GM23338 (cell line): ENCODE data around the gene MED20. TPM values are rescaled to one million over a fixed set of nuclear protein-coding genes. Genes with fewer than 3 reads are reported as not detected.

Experiments used
- ATAC-seq: fragments of 200-7000 bp; cut with Tn5 transposase; 3 replicates; pipeline ENCODE4 v1.9.1; 2020
- DNase-seq: peaks from one replicate; pipeline ENCODE4 v3.0.0-alpha.2; 2015; ENCODE audit warnings: low spot score
- H2AFZ ChIP-seq: fragments of 200-600 bp; sonication (generic); 2 replicates; pipeline ENCODE4 v1.8.0; 2016; ENCODE audit warnings: antibody characterized with exemption, mild to moderate bottlenecking, moderate library complexity
- H3F3A ChIP-seq: fragments of 200-600 bp; sonication (generic); replicated peaks from 2 replicates; pipeline ENCODE4 v1.8.0; 2017; ENCODE audit warnings: antibody characterized with exemption, mixed run types, low read depth
- H3K27ac ChIP-seq: fragments of 200-600 bp; sonication (generic); 2 replicates; pipeline ENCODE4 v1.6.1; 2016; ENCODE audit warnings: low read depth
- H3K27me3 ChIP-seq: fragments of 200-600 bp; sonication (generic); 2 replicates; pipeline ENCODE4 v1.8.0; 2016; ENCODE audit warnings: mild to moderate bottlenecking, mixed run types, moderate library complexity; ENCODE audit not compliant: insufficient read depth
- H3K36me3 ChIP-seq: fragments of 200-600 bp; sonication (generic); 2 replicates; pipeline ENCODE4 v1.8.0; 2016; ENCODE audit warnings: mild to moderate bottlenecking; ENCODE audit not compliant: insufficient read depth
- H3K4me1 ChIP-seq: fragments of 200-600 bp; sonication (generic); 2 replicates; pipeline ENCODE4 v1.8.0; 2016; ENCODE audit warnings: mild to moderate bottlenecking, moderate library complexity; ENCODE audit not compliant: insufficient read depth
- H3K4me2 ChIP-seq: fragments of 200-600 bp; sonication (generic); 2 replicates; pipeline ENCODE4 v1.7.1; 2017; ENCODE audit warnings: mixed run types
- H3K4me3 ChIP-seq: fragments of 200-600 bp; sonication (generic); 2 replicates; pipeline ENCODE4 v1.6.1; 2016; ENCODE audit warnings: mixed run types
- H3K79me2 ChIP-seq: fragments of 200-600 bp; sonication (generic); replicated peaks from 2 replicates; pipeline ENCODE4 v1.8.0; 2017; ENCODE audit warnings: mild to moderate bottlenecking; ENCODE audit not compliant: insufficient read depth
- H3K9me2 ChIP-seq: fragments of 200-600 bp; sonication (generic); 2 replicates; pipeline ENCODE4 v1.8.0; 2017; ENCODE audit not compliant: insufficient read depth
- H4K20me1 ChIP-seq: fragments of 200-600 bp; sonication (generic); replicated peaks from 2 replicates; pipeline ENCODE4 v1.8.0; 2017; ENCODE audit warnings: mild to moderate bottlenecking; ENCODE audit not compliant: insufficient read depth
- H3K27ac Mint-ChIP-seq: 2 replicates; pipeline ENCODE4 v1.8.0; 2020; ENCODE audit warnings: inconsistent platforms, mild to moderate bottlenecking, moderate library complexity, mixed read lengths
- H3K27me3 Mint-ChIP-seq: 3 replicates; pipeline ENCODE4 v1.8.0; 2022; ENCODE audit warnings: low read depth, mild to moderate bottlenecking, moderate library complexity, mixed read lengths, inconsistent platforms; ENCODE audit not compliant: insufficient read depth, poor library complexity
- H3K36me3 Mint-ChIP-seq: 3 replicates; pipeline ENCODE4 v1.8.0; 2021; ENCODE audit warnings: low read depth, mild to moderate bottlenecking, inconsistent platforms, moderate library complexity, mixed read lengths
- H3K4me1 Mint-ChIP-seq: 3 replicates; pipeline ENCODE4 v1.8.0; 2020; ENCODE audit warnings: mild to moderate bottlenecking, inconsistent platforms, mixed read lengths
- H3K4me3 Mint-ChIP-seq: 3 replicates; pipeline ENCODE4 v1.8.0; 2021; ENCODE audit warnings: moderate library complexity, mild to moderate bottlenecking, inconsistent platforms, mixed read lengths
- H3K9me3 Mint-ChIP-seq: 3 replicates; pipeline ENCODE4 v1.8.0; 2020; ENCODE audit warnings: moderate library complexity, mild to moderate bottlenecking, inconsistent platforms, mixed read lengths
- CREB1 ChIP-seq: fragments of 250-450 bp; sonication (Bioruptor Pico); IDR thresholded peaks from 2 replicates; pipeline ENCODE4 v1.5.0; 2020; ENCODE audit warnings: low read depth, mild to moderate bottlenecking, moderate library complexity
- CTCF ChIP-seq, 2 experiments: fragments of 200-600 bp in 1 of 2; sonication (generic) in 1 of 2; conservative IDR thresholded peaks; 2 replicates each; pipeline versions ENCODE4 v1.5.1 to v1.6.1; 2016 to 2017; ENCODE audit warnings: antibody characterized with exemption in 2 of 2, low read depth in 2 of 2, mild to moderate bottlenecking in 2 of 2, moderate library complexity in 1 of 2
- ETS1 ChIP-seq: IDR thresholded peaks from 2 replicates; pipeline ENCODE4 v1.6.1; 2016; ENCODE audit warnings: antibody characterized with exemption
- EZH2 ChIP-seq: fragments of 200-600 bp; sonication (generic); IDR thresholded peaks from one replicate; pipeline ENCODE4 v1.8.0; 2017; ENCODE audit warnings: antibody characterized with exemption, mild to moderate bottlenecking, low read depth; ENCODE audit not compliant: unreplicated experiment
- EZH2phosphoT487 ChIP-seq: fragments of 200-600 bp; sonication (generic); IDR thresholded peaks from one replicate; pipeline ENCODE4 v1.8.1; 2018; ENCODE audit warnings: antibody characterized with exemption; ENCODE audit not compliant: unreplicated experiment
- JUNB ChIP-seq: IDR thresholded peaks from one replicate; pipeline ENCODE4 v1.6.1; 2016; ENCODE audit warnings: antibody characterized with exemption; ENCODE audit not compliant: unreplicated experiment
- NANOG ChIP-seq: IDR thresholded peaks from 2 replicates; pipeline ENCODE4 v1.6.1; 2016; ENCODE audit warnings: antibody characterized with exemption, borderline replicate concordance
- POLR2AphosphoS5 ChIP-seq: IDR thresholded peaks from 2 replicates; pipeline ENCODE4 v1.6.1; 2016; ENCODE audit warnings: antibody characterized with exemption, low read depth
- REST ChIP-seq: IDR thresholded peaks from one replicate; pipeline ENCODE4 v1.6.1; 2018; ENCODE audit warnings: antibody characterized with exemption; ENCODE audit not compliant: unreplicated experiment
- STAT1 ChIP-seq: IDR thresholded peaks from one replicate; pipeline ENCODE4 v1.6.1; 2016; ENCODE audit warnings: antibody characterized with exemption; ENCODE audit not compliant: unreplicated experiment
- ZNF114 ChIP-seq: fragments of 250-450 bp; sonication (Bioruptor Pico); IDR thresholded peaks from 2 replicates; pipeline ENCODE4 v1.5.0; 2020; ENCODE audit warnings: mild to moderate bottlenecking, moderate library complexity
- ZNF331 ChIP-seq: fragments of 250-450 bp; sonication (Bioruptor Pico); IDR thresholded peaks from 2 replicates; pipeline ENCODE4 v1.5.0; 2020; ENCODE audit warnings: low read depth, mild to moderate bottlenecking, moderate library complexity
- ZNF462 ChIP-seq: fragments of 250-450 bp; sonication (Bioruptor Pico); IDR thresholded peaks from 2 replicates; pipeline ENCODE4 v1.5.0; 2020; ENCODE audit warnings: mild to moderate bottlenecking, moderate library complexity
- polyA plus RNA-seq: library from polyadenylated mRNA; unstranded; fragments of >200 nt; fragmentation: Nextera tagmentation; extraction: Ambion mirVana; gene quantifications from 2 replicates; pipeline ENCODE4 v1.2.1, GENCODE V29; 2016
- total RNA-seq: library from RNA; depleted of rRNA; stranded (reverse); fragments of >200 nt; shearing (Covaris generic); gene quantifications from 2 replicates; pipeline ENCODE4 v1.2.3, GENCODE V29; 2014

The MED20 gene
- total and polyA plus RNA-seq, 2 experiments from 2014 or later: 20.1 to 39.3 TPM

GRCh38 chr6:41859356-41859755 lies 61.6 kb downstream of the MED20 start:
- H3K9me2 ChIP-seq: no peaks in the 10 kb centered on the region
- no peak overlapping the region for H3K27ac Mint-ChIP-seq
- H3K9me3 Mint-ChIP-seq: no peaks in the 10 kb centered on the region
- no peak overlapping the region for H3K27ac ChIP-seq
- peaks cover 4% of the 10 kb centered on the region for H3K27me3 Mint-ChIP-seq
- no peaks in the 10 kb centered on the region for H3K79me2 ChIP-seq
- H3K36me3 ChIP-seq: no peaks in the 10 kb centered on the region
- H2AFZ ChIP-seq: no peak overlapping the region
- no peaks in the 10 kb centered on the region for H3K36me3 Mint-ChIP-seq
- H3F3A ChIP-seq: no peaks in the 10 kb centered on the region
- ATAC-seq: no peak
- H3K4me2 ChIP-seq: no peak overlapping the region
- H3K27me3 ChIP-seq: no peaks in the 10 kb centered on the region
- TF ChIP-seq CTCF (conservative IDR thresholded peaks at IDR 0.05; ENCODE audit: low read depth in 2 of 2): no peak
- no peak for TF ChIP-seq EZH2
- no peak for TF ChIP-seq JUNB
- TF ChIP-seq REST: no peak
- no peak for TF ChIP-seq CREB1 (CRISPR knock-in tag)
- TF ChIP-seq NANOG: no peak
- TF ChIP-seq POLR2AphosphoS5: no peak
- TF ChIP-seq ZNF331 (CRISPR knock-in tag): no peak
- no peak for TF ChIP-seq EZH2phosphoT487
- no peak for TF ChIP-seq STAT1
- TF ChIP-seq ETS1: no peak
- TF ChIP-seq ZNF462: no peak
- TF ChIP-seq ZNF114 (CRISPR knock-in tag): no peak
- H3K4me3 ChIP-seq: no peak overlapping the region
- H4K20me1 ChIP-seq: no peaks in the 10 kb centered on the region; the same call in 1 of the 2 replicates
- no peaks in the 10 kb centered on the region for H3K4me1 ChIP-seq
- no peak for DNase-seq
- H3K4me1 Mint-ChIP-seq: no peaks in the 10 kb centered on the region
- no peak overlapping the region for H3K4me3 Mint-ChIP-seq
